Measurements from ENCODE around the gene GABRD.

The GABRD gene

GRCh38 chr1:1984560-1985070 lies 34.5 kb upstream of the GABRD start:
- Histone ChIP-seq H3K27ac (no peak overlapping the region), H3K4me3 (no peak overlapping the region)

GRCh38 chr1:1985375-1986050 lies 33.6 kb upstream of the GABRD start:
- Histone ChIP-seq H3K4me3 (no peak overlapping the region), H3K27ac (no peak overlapping the region)

DNA sequence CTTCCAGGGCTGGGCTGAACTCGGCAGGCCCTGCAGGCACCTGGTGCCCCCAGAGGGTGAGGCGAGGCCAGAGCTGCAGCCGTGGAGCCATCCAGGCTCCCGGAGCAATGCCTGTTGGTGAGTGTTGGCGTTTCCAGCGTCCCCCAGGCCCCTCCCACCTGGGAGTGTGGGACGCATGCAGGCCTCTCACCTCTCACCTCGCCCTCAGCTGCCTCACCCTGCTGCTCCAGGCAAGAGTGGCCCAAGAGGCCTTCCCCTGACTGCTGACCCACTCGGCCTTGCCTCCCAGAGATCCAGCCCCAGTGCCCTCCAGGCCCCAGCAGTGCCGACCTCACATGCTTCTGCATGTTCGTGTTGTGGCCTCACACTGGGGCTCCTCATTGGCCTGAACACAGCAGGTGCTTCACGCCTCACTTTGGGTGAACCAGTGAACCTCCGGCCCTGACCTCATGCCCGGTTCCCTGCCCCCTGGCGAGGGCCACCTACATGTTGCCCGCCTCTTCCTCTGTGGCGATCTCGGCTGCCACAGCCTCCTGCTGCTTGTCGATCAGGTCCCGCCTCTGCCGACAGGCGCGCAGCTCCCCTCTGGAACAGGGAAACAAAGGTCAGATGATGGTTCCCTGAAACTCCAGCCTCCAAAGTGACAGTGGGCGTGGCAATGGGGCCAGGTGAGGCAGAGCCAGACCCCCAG lies 32.5 kb upstream of the GABRD start:
- Histone ChIP-seq H3K4me3 (no peak overlapping the region), H3K27ac (no peak overlapping the region)

DNA sequence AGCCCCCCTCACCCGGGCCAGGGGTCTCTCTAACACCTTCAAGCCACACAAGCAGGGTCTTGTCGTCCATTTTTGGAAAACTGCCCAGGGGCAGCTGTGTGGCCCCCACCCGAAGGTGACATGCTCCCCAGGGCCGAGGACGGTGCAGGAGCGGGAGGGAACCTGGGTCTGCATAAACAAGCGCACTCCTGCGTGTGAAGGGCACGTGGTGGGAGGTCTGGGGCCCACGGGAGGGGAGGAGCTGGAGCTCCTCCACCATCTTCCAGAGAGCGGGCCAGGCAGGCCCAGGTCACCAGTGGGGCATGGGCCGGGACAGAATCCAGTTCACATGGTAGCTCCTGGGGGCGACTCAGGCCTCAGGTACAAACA lies 32.0 kb upstream of the GABRD start:
- Histone ChIP-seq H3K4me3 (no peak overlapping the region), H3K27ac (no peak overlapping the region)

GRCh38 chr1:1988061-1988945 lies 30.8 kb upstream of the GABRD start:
- Histone ChIP-seq H3K4me3 (no peak overlapping the region), H3K27ac (no peak overlapping the region)

DNA sequence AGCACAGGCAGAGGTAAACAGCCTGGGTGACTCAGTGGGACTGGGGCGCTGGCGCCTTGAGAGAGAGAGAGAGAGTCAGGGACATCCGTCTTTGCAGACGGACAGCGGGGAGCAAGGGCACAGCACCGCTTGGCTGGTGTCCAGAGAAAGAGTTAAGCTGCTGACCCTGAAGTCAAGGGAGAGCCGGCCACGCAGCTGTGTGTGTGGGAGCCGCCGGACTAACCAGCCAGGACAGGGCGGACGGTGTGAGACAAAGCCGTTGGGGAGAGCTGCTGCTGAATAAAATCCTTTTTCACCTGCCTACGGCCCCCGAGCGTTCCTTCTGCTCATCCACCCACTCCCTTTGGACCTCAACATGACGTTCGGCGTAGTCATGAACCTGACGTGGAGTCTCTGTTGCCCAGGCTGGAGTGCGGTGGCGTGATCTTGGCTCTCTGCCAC lies 30.0 kb upstream of the GABRD start:
- Histone ChIP-seq H3K27ac (peak overlapping the region in 10 of 21 experiments; percentile 8 to 81 (median 38)), H3K4me3 (no peak overlapping the region)

GRCh38 chr1:1989789-1990188 lies 29.4 kb upstream of the GABRD start:
- peak overlapping the region in 13 of 21 experiments; percentile 3 to 81 (median 30) for H3K27ac ChIP-seq

GRCh38 chr1:1990222-1990621 lies 28.9 kb upstream of the GABRD start:
- no peak overlapping the region for H3K4me3 ChIP-seq
- H3K27ac ChIP-seq = peak overlapping the region in 10 of 21 experiments; percentile 8 to 81 (median 38)

More at GRCh38 chr1:1989789-1990188, 29.4 kb upstream of the GABRD start:
- H3K4me3 ChIP-seq = no peak overlapping the region

DNA sequence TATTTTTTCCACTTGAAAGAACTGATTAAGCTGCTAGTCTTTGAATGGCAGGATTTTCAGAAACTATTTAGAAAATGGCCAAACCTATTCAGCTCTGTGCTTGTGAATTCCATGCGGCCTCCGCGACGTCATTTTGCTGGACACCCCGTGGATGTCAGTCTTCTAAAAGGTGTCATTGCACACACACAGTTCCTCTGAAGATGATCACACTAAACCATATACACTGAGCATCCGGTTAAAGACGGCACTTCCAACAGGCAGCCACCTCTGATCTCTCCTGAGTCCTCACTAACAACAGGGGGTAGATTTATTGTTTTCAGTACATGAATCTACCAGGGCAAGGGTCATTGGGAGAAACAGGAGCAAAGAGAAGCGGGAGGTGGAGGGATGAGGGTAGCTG lies 24.6 kb upstream of the GABRD start:
- Histone ChIP-seq H3K27ac (no peak overlapping the region), H3K4me3 (no peak overlapping the region)

- no peak overlapping the region for H3K27ac ChIP-seq
- no peak overlapping the region for H3K4me3 ChIP-seq
Measured at GRCh38 chr1:1996207-1996651, 22.9 kb upstream of the GABRD start.

- Histone ChIP-seq H3K4me3 (no peak overlapping the region), H3K27ac (no peak overlapping the region)
Measured at GRCh38 chr1:1997576-1997975, 21.6 kb upstream of the GABRD start.

GRCh38 chr1:2000432-2000831 lies 18.7 kb upstream of the GABRD start:
- no peak overlapping the region for H3K27ac ChIP-seq
- no peak overlapping the region for H3K4me3 ChIP-seq

DNA sequence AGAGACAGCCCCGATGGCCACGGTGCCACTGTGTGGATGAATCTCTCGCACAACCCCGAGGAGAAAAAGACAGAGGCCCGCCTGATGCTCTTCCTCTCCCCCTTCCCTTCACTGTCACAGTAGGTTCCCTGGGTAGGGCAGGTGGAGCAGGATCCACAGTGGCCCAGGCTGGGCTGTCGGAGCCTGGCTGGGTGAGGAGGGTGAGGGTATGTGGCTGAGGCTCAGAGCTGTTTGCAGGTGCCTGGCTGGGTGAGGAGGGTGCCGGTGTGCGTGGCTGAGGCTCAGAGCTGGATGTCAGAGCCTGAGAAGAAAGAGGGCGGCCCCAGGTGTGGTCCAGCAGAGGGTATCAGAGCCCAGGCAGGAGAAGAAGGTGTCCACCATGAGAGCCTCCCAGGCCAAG lies 18.3 kb upstream of the GABRD start:
- no peak overlapping the region for H3K27ac ChIP-seq
- no peak overlapping the region for H3K4me3 ChIP-seq

DNA sequence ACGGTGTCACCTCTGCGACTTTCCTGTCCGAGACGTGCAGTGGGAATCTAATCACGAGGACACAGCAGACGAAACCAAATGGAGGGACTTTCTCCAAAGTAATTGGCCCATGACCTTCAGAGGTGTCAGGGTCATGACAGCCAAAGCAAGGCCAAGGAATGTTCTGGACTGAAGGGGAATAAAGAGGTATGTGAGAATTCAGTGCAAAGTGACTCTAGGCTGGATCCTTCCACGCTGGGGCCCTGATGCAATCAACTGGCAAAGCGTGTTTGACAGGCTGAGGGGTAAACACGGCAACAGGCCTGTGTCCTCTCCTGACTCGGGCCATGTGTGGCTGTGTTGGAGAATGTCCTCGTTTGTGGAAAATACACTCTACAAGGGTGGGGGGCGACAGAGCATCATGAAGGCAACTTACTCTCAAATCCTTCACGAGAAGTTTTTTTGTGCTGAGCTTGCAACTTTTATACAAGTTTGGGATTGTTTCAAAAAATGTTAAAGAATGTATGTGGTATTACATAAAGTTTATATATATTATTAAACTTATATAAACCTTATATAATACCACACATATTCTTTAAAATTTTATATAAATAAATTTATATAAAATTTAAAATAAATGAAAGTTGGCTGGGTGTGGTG lies 17.3 kb upstream of the GABRD start:
- Histone ChIP-seq H3K27ac (no peak overlapping the region), H3K4me3 (no peak overlapping the region)

GRCh38 chr1:2003541-2004131 lies 15.5 kb upstream of the GABRD start, which contains the start of gene CFAP74:
Gene CFAP74 (minus strand): TSS chr1:2003786. CDS start chr1:1990956, 12,830 bp downstream.
- Histone ChIP-seq H3K27ac (no peak within 1 kb of the TSS), H3K4me3 (no peak within 1 kb of the TSS)

DNA sequence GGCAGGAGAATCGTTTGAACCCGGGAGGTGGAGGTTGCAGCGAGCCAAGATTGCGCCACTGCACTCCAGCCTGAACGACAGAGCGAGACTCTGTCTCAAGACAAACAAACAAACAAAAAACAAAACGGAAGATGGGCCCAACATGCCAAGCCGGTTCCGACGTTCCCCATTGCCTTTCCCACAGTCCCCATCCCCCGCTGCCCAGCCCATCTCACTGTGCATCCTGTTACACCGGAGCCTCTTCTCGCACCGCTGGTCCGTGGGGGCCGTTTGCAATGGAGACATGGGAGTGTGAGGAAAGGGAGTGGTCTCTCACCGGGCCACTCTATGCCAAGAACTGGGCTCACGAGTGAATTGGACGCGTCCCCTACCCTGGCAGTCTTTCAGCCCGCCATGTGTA lies 14.3 kb upstream of the GABRD start:
- H3K27ac ChIP-seq = no peak overlapping the region
- H3K4me3 ChIP-seq = no peak overlapping the region

DNA sequence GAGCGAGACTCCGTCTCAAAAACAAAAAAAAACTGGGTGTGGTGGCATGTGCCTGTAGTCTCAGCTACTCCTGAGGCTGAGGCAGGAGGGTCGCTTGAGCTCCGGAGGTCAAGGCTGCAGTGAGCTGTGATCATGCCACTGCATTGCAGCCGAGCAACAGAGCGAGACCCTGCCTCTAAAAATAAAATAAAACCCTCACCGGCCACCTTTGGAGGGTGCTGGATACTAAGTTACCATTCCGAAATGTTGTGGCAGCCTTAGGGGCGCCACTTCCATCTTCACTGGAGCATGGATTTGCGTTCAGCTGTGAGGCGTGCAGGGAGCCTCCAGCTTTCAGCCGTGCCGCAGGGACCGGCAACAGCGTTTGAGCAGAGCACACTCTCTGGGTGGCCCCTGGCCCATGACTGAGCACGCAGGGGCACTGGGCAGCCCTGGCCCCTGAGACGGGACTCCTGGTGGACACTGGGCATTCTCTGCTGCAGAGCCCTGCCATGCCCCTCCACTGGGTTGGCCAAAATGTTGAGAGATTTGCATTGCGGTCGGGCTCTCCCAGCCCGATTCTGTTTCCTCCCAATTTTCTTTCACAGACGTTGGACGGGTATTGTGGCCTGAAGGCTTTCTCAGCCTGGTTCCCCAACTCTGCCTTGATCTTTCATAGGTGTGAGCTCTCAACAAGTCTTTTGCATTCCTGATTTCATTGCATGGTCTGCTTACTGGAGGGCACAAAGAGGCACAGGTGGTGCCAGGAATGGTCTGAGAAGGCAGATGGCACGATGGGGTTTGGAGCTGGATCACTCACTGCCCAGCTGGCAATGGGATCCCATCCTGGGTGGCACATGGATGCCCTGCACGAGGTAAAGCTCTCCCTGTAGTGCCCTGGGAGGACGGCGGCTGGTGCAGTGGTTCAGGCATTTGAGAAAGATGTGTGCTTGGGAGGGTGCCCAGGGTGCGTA lies 9.8 kb upstream of the GABRD start:
- Histone ChIP-seq H3K4me3 (no peak overlapping the region), H3K27ac (no peak overlapping the region)

DNA sequence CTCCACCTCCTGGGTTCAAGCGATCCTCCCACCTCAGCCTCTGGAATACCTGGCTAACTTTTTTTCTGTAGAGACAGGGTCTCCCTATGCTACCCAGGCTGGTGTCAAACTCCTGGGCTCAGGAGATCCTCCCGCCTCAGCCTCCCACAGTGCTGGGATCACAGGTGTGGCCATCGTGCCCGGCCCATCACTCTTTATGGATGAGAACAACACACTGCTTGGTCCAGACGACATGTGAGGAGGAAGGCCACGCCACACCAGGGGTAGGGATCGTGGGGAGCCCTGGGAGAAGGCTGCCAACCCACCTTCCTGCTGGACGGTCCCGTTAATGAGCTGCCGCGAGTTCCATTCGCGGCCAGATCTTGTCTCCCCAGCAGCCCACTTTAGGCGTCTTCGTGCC lies 5.0 kb upstream of the GABRD start:
- Histone ChIP-seq H3K4me3 (no peak overlapping the region), H3K27ac (peak overlapping the region in 1 of 21 experiments; percentile 2)

Measured in skin epidermis (tissue), 12 donors.